ENCODE results near the gene TARBP2. TPM values are rescaled to one million over a fixed set of nuclear protein-coding genes. Genes with fewer than 3 reads are reported as not detected.
A peak's percentile ranks its signal among the peaks of the same experiment; 100 is the strongest.

TARBP2 gene
- total RNA-seq, 1 donor from 2014 or later, result 45.3 TPM

GRCh38 chr12:53462935-53463334 lies 38.1 kb upstream of the TARBP2 start:
- Mint-ChIP-seq H3K4me1 (ENCODE audit: unreplicated experiment) (peaks cover 37% of the 10 kb centered on the region), H3K9me3 (ENCODE audit: unreplicated experiment) (no peaks in the 10 kb centered on the region), H3K36me3 (ENCODE audit: low read depth, unreplicated experiment) (peaks cover 68% of the 10 kb centered on the region), H3K27me3 (ENCODE audit: unreplicated experiment) (no peaks in the 10 kb centered on the region), H3K27ac (ENCODE audit: unreplicated experiment) (peak overlapping the region; percentile 4), H3K4me3 (ENCODE audit: unreplicated experiment) (no peak overlapping the region)
- no peak for DNase-seq (ENCODE audit: low spot score)
- TF ChIP-seq, protein P1, sequence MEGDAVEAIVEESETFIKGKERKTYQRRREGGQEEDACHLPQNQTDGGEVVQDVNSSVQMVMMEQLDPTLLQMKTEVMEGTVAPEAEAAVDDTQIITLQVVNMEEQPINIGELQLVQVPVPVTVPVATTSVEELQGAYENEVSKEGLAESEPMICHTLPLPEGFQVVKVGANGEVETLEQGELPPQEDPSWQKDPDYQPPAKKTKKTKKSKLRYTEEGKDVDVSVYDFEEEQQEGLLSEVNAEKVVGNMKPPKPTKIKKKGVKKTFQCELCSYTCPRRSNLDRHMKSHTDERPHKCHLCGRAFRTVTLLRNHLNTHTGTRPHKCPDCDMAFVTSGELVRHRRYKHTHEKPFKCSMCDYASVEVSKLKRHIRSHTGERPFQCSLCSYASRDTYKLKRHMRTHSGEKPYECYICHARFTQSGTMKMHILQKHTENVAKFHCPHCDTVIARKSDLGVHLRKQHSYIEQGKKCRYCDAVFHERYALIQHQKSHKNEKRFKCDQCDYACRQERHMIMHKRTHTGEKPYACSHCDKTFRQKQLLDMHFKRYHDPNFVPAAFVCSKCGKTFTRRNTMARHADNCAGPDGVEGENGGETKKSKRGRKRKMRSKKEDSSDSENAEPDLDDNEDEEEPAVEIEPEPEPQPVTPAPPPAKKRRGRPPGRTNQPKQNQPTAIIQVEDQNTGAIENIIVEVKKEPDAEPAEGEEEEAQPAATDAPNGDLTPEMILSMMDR (IDR thresholded peaks at IDR 0.05; ENCODE audit: unreplicated experiment), result no peak

DNA sequence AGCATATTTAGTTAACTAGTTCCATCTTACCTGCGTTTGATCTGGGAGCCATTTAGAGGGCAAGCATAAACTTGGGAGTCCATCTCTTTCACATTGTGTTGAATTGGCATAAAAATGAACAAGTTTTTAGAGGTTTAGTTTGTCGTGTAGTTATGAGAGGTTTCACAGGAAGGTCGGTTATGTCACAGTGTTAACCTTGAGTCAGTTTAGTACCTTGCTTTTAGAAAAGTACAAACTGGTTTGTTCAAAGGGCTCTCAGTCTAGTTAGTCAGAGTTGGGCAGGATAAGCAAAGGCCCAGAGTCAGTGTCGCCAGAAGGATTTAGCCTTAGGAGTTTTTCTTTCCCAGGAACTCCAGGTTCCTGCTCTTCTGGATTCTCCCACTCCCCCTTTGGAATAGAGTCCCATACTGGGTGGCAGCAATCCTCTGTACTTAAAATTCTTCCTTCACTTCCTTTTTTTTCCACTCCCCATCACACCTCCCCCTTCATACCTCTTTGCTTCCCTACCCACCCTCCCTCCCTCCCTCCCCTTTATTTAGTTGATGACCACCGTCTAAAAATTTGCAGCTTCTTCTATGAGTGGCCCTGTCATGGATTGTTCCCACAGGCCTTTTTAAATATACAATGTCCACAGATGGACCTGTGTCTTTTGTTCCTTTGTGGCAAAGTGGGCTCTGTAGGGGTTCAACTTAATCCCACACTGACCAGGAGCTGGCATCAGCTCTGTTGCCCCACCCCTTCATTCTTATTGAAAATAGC lies 37.1 kb upstream of the TARBP2 start:
- H3K27me3 Mint-ChIP-seq (ENCODE audit: unreplicated experiment), result no peaks in the 10 kb centered on the region
- TF ChIP-seq, protein P1 (IDR thresholded peaks at IDR 0.05; ENCODE audit: unreplicated experiment), result no peak
- H3K4me3 Mint-ChIP-seq (ENCODE audit: unreplicated experiment), result peak overlapping the region; percentile 32
- H3K36me3 Mint-ChIP-seq (ENCODE audit: low read depth, unreplicated experiment), result peaks cover 72% of the 10 kb centered on the region
- H3K27ac Mint-ChIP-seq (ENCODE audit: unreplicated experiment), result no peak overlapping the region
- no peak for DNase-seq (ENCODE audit: low spot score)
- H3K4me1 Mint-ChIP-seq (ENCODE audit: unreplicated experiment), result peaks cover 37% of the 10 kb centered on the region
- no peaks in the 10 kb centered on the region for H3K9me3 Mint-ChIP-seq (ENCODE audit: unreplicated experiment)

GRCh38 chr12:53464685-53465418 lies 36.2 kb upstream of the TARBP2 start:
- H3K4me1 Mint-ChIP-seq (ENCODE audit: unreplicated experiment), result peaks cover 33% of the 10 kb centered on the region

DNA sequence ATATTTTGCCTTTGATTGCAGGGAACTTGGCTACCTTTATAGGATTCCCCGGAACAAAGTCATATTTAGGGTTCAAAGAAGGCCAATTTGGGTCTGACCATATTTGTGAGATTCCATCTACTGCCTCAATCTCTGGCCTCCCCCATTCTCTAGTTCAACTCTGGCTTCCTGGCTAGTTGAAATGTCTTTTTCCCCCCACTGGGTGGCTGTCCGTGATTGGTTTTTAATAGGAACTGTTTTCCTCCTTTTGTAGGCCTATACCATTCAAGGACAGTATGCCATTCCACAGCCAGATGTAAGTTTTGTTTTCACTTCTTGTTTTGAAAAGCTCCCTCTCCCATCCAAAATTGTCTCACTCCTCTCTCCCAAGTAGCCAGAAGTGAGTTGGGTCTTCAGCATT lies 35.4 kb upstream of the TARBP2 start:
- Mint-ChIP-seq H3K36me3 (ENCODE audit: low read depth, unreplicated experiment) (peaks cover 61% of the 10 kb centered on the region), H3K27ac (ENCODE audit: unreplicated experiment) (peak overlapping the region; percentile 48), H3K27me3 (ENCODE audit: unreplicated experiment) (no peaks in the 10 kb centered on the region), H3K9me3 (ENCODE audit: unreplicated experiment) (no peaks in the 10 kb centered on the region), H3K4me3 (ENCODE audit: unreplicated experiment) (no peak overlapping the region), H3K4me1 (ENCODE audit: unreplicated experiment) (peaks cover 31% of the 10 kb centered on the region)
- TF ChIP-seq, protein P1 (IDR thresholded peaks at IDR 0.05; ENCODE audit: unreplicated experiment), result no peak
- no peak for DNase-seq (ENCODE audit: low spot score)

More at GRCh38 chr12:53464685-53465418, 36.2 kb upstream of the TARBP2 start:
- no peak for DNase-seq (ENCODE audit: low spot score)
- H3K27ac Mint-ChIP-seq (ENCODE audit: unreplicated experiment), result peak overlapping the region; percentile 61
- H3K27me3 Mint-ChIP-seq (ENCODE audit: unreplicated experiment), result no peaks in the 10 kb centered on the region
- TF ChIP-seq, protein P1 (IDR thresholded peaks at IDR 0.05; ENCODE audit: unreplicated experiment), result no peak
- peaks cover 66% of the 10 kb centered on the region for H3K36me3 Mint-ChIP-seq (ENCODE audit: low read depth, unreplicated experiment)
- peak overlapping the region; percentile 56 for H3K4me3 Mint-ChIP-seq (ENCODE audit: unreplicated experiment)
- H3K9me3 Mint-ChIP-seq (ENCODE audit: unreplicated experiment), result no peaks in the 10 kb centered on the region

- Mint-ChIP-seq H3K9me3 (ENCODE audit: unreplicated experiment) (no peaks in the 10 kb centered on the region), H3K36me3 (ENCODE audit: low read depth, unreplicated experiment) (peaks cover 61% of the 10 kb centered on the region), H3K4me3 (ENCODE audit: unreplicated experiment) (peak overlapping the region; percentile 66), H3K4me1 (ENCODE audit: unreplicated experiment) (peaks cover 29% of the 10 kb centered on the region), H3K27me3 (ENCODE audit: unreplicated experiment) (no peaks in the 10 kb centered on the region), H3K27ac (ENCODE audit: unreplicated experiment) (peak overlapping the region; percentile 48)
- TF ChIP-seq, protein P1 (IDR thresholded peaks at IDR 0.05; ENCODE audit: unreplicated experiment), result no peak
- no peak for DNase-seq (ENCODE audit: low spot score)
Observed at GRCh38 chr12:53466640-53467039, 34.4 kb upstream of the TARBP2 start.

Measured in endothelial cell (in vitro differentiated cells).